Activated gamma-delta T cell (primary cell): ENCODE measurements around the gene MLANA.

ENCODE experiments used
- DNase-seq: peaks from one replicate; lab custom pipeline; 2025; lab: John Stamatoyannopoulos, UW

MLANA gene

DNA sequence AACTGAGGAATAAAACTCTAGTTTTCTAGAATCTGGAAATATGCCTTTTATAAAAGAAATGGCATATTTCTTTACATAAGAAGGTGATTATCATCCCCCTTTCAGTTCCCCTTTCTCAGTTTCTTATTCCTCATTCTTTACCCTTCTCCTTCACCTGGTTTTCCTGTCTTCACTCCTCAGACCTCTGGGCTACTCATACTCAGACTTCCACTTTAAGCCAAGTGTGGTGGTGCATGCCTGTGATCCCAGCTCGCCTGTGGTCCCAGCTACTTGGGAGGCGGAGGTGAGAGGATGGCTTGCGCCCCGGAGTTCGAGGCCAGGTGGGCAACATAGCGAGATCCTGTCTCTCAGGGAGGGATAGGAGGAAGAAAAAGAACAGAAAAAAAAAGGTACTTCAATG, 67.6 kb downstream of the MLANA start:
- DNase-seq, result no peak
